ENCODE results near the gene MYMX. TPM values are rescaled to one million over a fixed set of nuclear protein-coding genes. Genes with fewer than 3 reads are reported as not detected.

The MYMX gene
- total RNA-seq, 1 donor = not detected

DNA sequence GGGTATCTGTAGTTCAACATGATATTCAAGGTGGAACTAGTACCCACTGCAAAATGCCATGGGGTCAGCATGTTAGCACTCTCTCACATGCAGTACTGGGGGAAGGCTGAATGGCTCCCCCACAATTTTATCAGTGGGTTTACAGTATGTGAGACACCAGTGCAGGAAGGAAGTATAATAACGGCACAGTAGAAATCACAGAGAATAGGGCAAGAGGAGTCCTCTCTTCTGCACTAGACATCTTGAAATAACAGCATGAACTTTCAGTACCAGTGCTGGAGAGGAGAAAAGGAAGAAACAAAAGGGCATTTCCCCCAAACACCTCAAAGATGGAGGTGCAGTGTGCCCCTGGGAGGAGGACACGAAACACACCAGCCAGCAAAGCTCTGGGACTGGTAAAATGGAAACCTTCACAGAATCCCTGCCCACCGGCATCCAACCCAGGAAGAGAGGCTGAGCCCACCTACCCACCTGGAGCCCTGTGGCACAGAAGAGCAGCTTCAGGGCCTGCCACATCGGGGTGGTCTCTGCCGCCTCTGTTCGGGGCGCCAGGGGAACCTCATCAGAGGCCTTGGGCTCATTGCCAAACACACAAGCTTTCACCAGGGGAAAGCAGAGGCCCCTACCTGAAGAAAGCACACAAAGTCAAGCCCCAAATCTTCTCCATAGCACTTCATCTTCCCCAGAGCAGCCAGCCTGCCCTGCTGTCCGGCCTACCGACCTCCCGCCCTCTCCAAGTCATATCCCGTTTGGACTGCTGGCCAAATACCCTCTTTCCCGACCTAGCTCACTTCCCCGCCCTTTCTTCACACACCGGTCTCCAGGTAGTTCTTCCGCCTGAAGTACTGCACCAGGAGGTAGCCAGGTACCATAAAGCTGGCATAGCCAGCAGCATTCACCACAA, 39.4 kb downstream of the MYMX start:
- DNase-seq (ENCODE audit: insufficient read length, low spot score, missing footprints) = peak; percentile 89
- no peaks in the 10 kb centered on the region for H3K27me3 ChIP-seq (ENCODE audit: insufficient read depth, low read length)
- peak overlapping the region; percentile 96 for H3K4me2 ChIP-seq (ENCODE audit: insufficient read depth, low read length)
- H2AFZ ChIP-seq (ENCODE audit: low read length) = peak overlapping the region; percentile 18
- H3K36me3 ChIP-seq (ENCODE audit: insufficient read depth, low read length) = peaks cover 56% of the 10 kb centered on the region
- H3K4me1 ChIP-seq (ENCODE audit: insufficient read depth, low read length) = peaks cover 17% of the 10 kb centered on the region
- peak overlapping the region; percentile 97 for H3K4me3 ChIP-seq (ENCODE audit: insufficient read depth, low read length)
- TF ChIP-seq, protein P1, sequence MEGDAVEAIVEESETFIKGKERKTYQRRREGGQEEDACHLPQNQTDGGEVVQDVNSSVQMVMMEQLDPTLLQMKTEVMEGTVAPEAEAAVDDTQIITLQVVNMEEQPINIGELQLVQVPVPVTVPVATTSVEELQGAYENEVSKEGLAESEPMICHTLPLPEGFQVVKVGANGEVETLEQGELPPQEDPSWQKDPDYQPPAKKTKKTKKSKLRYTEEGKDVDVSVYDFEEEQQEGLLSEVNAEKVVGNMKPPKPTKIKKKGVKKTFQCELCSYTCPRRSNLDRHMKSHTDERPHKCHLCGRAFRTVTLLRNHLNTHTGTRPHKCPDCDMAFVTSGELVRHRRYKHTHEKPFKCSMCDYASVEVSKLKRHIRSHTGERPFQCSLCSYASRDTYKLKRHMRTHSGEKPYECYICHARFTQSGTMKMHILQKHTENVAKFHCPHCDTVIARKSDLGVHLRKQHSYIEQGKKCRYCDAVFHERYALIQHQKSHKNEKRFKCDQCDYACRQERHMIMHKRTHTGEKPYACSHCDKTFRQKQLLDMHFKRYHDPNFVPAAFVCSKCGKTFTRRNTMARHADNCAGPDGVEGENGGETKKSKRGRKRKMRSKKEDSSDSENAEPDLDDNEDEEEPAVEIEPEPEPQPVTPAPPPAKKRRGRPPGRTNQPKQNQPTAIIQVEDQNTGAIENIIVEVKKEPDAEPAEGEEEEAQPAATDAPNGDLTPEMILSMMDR (IDR thresholded peaks at IDR 0.05; ENCODE audit: extremely low read depth, low read depth, low read length) = no peak
- no peaks in the 10 kb centered on the region for H3K9me3 ChIP-seq (ENCODE audit: low read depth, low read length)
- peaks cover 51% of the 10 kb centered on the region for H4K20me1 ChIP-seq (ENCODE audit: insufficient read depth, low read length)
- peaks cover 49% of the 10 kb centered on the region for H3K79me2 ChIP-seq (ENCODE audit: insufficient read depth, low read length)
- H3K27ac ChIP-seq (ENCODE audit: low read depth, low read length) = no peak overlapping the region

DNA sequence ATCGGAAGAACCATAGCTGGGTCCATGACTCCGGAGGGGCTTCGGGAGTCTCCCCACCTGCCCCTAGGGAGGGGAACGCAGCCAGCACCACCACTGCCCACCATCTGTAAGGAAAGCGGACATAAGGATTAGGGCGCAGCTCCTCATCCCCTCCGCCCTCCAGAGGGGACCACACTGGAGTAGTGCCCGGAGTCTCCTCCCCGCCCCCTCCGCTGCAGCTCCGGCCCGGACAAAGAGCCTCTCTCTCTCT, 40.0 kb downstream of the MYMX start:
- Histone ChIP-seq H3K4me1 (ENCODE audit: insufficient read depth, low read length) (peaks cover 17% of the 10 kb centered on the region), H4K20me1 (ENCODE audit: insufficient read depth, low read length) (peaks cover 46% of the 10 kb centered on the region), H3K36me3 (ENCODE audit: insufficient read depth, low read length) (peaks cover 50% of the 10 kb centered on the region), H3K4me3 (ENCODE audit: insufficient read depth, low read length) (peak overlapping the region; percentile 97), H3K79me2 (ENCODE audit: insufficient read depth, low read length) (peaks cover 45% of the 10 kb centered on the region), H3K9me3 (ENCODE audit: low read depth, low read length) (no peaks in the 10 kb centered on the region), H3K27ac (ENCODE audit: low read depth, low read length) (peak overlapping the region; percentile 67), H2AFZ (ENCODE audit: low read length) (peak overlapping the region; percentile 18), H3K27me3 (ENCODE audit: insufficient read depth, low read length) (no peaks in the 10 kb centered on the region), H3K4me2 (ENCODE audit: insufficient read depth, low read length) (peak overlapping the region; percentile 96)
- TF ChIP-seq, protein P1 (IDR thresholded peaks at IDR 0.05; ENCODE audit: extremely low read depth, low read depth, low read length) = no peak
- DNase-seq (ENCODE audit: insufficient read length, low spot score, missing footprints) = no peak

DNA sequence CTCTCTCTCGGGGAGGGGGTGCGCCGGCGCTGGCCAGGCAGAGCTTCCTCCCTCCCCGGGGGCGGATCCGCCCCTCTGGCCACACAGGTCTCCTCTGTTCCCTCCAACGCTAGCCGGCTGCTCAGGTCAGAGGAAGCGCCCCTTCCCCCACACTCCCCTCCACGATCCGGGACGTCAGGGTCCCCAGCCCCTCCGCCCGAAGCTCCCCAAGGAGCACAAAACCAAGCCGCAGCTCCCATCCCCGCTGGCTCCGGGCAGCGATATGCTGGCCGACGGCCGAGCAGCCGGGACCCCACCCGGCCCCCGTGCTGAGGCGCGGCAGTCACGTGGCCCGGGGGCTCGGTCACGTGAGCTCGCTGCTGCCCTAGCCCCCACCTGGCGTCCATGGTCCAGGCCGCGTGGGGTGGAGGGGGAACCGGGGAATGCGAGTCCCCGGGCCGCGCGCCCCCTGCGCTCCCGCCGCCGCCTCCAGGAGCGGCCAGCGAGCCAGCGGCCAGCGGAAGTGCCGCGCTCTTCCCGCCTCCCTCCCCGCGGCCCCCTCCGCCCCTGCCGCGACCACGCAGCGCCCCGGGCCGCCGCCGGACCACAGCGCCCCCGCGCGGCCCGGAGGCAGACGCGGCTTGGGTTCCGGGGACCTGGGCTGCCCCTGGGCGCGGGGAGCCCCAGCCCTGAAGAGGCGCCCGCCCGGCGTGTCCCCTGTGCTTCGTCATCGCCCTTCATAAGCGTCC, 40.5 kb downstream of the MYMX start, which contains the start of gene SLC35B2:
TSS of gene SLC35B2 (minus strand) at position 504 of the 728 bp plus-strand sequence. CDS start at position 386, 118 bp downstream.
- H4K20me1 ChIP-seq (ENCODE audit: insufficient read depth, low read length) = peaks cover 42% of the 10 kb centered on the region
- peak within 1 kb of the TSS; percentile 97 for H3K4me3 ChIP-seq (ENCODE audit: insufficient read depth, low read length)
- H3K27me3 ChIP-seq (ENCODE audit: insufficient read depth, low read length) = no peaks in the 10 kb centered on the region
- peaks cover 42% of the 10 kb centered on the region for H3K79me2 ChIP-seq (ENCODE audit: insufficient read depth, low read length)
- H3K4me1 ChIP-seq (ENCODE audit: insufficient read depth, low read length) = peaks cover 17% of the 10 kb centered on the region
- H3K27ac ChIP-seq (ENCODE audit: low read depth, low read length) = peak within 1 kb of the TSS; percentile 67
- H3K4me2 ChIP-seq (ENCODE audit: insufficient read depth, low read length) = peak within 1 kb of the TSS; percentile 96
- H3K36me3 ChIP-seq (ENCODE audit: insufficient read depth, low read length) = peaks cover 45% of the 10 kb centered on the region
- H2AFZ ChIP-seq (ENCODE audit: low read length) = peak within 1 kb of the TSS; percentile 86
- TF ChIP-seq, protein P1 (IDR thresholded peaks at IDR 0.05; ENCODE audit: extremely low read depth, low read depth, low read length) = peak; percentile 43
- H3K9me3 ChIP-seq (ENCODE audit: low read depth, low read length) = no peaks in the 10 kb centered on the region
- DNase-seq (ENCODE audit: insufficient read length, low spot score, missing footprints) = peak; percentile 99
